Retinal pigment epithelial cell (primary cell): ENCODE measurements around the gene PHF1.

Experiments
- DNase-seq: peaks from one replicate; pipeline ENCODE4 v3.0.0-alpha.2; 2010; ENCODE audit warnings: low read depth
- H3K4me3 ChIP-seq: 2 replicates; pipeline ENCODE4 v1.5.1; 2011; ENCODE audit warnings: mild to moderate bottlenecking, low read length, control low read depth, moderate library complexity
- TF ChIP-seq, protein P1 (sequence below): conservative IDR thresholded peaks from 2 replicates; pipeline ENCODE4 v1.5.1; 2011; ENCODE audit warnings: low read depth, low read length, control low read depth, inconsistent platforms

Gene PHF1

DNA sequence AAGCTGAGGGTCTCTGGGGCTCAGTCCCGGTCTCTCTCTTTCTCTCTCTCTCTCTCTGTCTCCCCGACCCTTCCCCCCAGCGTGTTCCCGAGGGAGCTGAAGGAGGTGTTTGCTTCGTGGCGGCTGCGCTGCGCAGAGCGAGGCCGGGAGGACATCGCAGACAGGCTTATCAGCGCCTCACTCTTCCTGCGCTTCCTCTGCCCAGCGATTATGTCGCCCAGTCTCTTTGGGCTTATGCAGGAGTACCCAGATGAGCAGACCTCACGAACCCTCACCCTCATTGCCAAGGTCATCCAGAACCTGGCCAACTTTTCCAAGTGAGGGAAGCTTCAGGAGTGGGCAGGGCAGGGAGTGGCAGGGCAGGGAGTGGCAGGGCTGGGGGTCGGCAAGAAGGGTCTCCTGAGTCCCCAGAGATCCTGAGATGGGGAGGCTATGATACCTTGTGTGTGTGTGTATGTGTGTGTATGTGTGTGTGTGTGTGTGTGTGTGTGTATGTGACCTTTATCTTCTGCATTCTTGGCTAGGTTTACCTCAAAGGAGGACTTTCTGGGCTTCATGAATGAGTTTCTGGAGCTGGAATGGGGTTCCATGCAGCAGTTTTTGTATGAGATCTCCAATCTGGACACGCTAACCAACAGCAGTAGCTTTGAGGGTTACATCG, 30.0 kb downstream of the PHF1 start:
- no peak for DNase-seq
- H3K4me3 ChIP-seq: no peak overlapping the region
- TF ChIP-seq, protein P1, sequence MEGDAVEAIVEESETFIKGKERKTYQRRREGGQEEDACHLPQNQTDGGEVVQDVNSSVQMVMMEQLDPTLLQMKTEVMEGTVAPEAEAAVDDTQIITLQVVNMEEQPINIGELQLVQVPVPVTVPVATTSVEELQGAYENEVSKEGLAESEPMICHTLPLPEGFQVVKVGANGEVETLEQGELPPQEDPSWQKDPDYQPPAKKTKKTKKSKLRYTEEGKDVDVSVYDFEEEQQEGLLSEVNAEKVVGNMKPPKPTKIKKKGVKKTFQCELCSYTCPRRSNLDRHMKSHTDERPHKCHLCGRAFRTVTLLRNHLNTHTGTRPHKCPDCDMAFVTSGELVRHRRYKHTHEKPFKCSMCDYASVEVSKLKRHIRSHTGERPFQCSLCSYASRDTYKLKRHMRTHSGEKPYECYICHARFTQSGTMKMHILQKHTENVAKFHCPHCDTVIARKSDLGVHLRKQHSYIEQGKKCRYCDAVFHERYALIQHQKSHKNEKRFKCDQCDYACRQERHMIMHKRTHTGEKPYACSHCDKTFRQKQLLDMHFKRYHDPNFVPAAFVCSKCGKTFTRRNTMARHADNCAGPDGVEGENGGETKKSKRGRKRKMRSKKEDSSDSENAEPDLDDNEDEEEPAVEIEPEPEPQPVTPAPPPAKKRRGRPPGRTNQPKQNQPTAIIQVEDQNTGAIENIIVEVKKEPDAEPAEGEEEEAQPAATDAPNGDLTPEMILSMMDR: no peak

DNA sequence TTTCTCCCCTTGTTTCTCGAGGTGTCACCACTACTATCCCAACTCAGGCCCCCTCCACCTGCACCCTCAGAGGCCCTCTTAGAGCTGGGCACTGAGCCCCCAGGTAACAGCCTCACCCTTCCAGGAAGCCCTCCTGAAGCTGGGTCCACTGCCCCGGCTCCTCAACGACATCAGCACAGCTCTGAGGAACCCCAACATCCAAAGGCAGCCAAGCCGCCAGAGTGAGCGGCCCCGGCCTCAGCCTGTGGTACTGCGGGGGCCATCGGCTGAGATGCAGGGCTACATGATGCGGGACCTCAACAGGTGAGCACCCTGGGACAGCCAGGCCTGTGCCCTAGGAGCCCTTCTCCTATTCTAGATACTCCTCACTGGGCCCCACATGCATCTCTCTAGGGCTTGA, 30.6 kb downstream of the PHF1 start:
- no peak for DNase-seq
- no peak overlapping the region for H3K4me3 ChIP-seq
- TF ChIP-seq, protein P1: no peak

DNA sequence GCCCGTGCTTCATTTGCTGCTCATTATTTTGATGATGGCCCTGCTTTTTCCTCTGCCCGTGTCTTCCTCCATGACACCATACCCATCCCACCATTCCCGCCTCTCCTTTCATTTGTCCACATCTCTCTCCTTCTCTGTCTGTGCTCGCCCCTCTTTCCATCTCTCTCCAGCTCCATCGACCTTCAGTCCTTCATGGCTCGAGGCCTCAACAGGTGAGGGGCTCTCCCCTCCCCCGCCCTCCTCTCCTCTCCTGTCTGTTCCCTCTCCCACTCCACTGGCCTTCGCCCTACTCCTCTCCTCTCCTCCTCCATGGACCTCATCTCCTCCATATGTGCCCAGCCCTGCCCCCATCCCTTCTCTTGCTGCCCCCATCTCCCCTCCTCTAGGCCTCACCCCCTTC, 31.5 kb downstream of the PHF1 start:
- H3K4me3 ChIP-seq: no peak overlapping the region
- TF ChIP-seq, protein P1: no peak
- no peak for DNase-seq

DNA sequence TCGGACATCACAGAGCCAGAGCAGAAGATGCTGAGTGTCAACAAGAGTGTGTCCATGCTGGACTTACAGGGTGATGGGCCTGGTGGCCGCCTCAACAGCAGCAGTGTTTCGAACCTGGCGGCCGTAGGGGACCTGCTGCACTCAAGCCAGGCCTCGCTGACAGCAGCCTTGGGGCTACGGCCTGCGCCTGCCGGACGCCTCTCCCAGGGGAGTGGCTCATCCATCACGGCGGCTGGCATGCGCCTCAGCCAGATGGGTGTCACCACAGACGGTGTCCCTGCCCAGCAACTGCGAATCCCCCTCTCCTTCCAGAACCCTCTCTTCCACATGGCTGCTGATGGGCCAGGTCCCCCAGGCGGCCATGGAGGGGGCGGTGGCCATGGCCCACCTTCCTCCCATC, 32.2 kb downstream of the PHF1 start:
- DNase-seq: no peak
- TF ChIP-seq, protein P1: no peak
- no peak overlapping the region for H3K4me3 ChIP-seq

DNA sequence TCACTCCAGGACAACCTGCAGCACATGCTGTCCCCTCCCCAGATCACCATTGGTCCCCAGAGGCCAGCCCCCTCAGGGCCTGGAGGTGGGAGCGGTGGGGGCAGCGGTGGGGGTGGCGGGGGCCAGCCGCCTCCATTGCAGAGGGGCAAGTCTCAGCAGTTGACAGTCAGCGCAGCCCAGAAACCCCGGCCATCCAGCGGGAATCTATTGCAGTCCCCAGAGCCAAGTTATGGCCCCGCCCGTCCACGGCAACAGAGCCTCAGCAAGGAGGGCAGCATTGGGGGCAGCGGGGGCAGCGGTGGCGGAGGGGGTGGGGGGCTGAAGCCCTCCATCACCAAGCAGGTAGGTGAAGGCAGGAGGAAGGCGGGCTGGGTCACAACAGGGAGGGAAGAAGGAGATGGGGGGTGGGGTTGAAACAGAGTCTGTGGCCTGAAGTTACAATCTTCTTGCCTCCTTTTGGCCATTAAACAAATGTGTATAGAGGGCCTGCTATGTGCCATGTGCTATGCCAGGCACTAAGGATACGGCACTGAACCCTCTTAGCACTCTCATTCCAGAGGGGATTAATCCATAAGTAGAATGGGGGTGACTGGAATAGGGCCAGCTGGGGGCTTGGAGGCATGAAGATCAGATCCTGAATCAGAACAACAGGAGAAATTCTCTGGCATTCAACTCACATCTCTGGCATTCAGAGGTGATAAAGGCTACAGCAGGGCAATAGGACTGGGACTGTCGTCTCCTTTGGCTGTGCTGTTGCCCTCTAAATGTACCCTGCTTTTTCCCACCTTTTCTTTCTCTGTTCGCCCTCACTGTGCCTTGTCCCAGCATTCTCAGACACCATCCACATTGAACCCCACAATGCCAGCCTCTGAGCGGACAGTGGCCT, 33.0 kb downstream of the PHF1 start:
- H3K4me3 ChIP-seq: no peak overlapping the region
- peak; percentile 97 for DNase-seq
- TF ChIP-seq, protein P1: no peak

DNA sequence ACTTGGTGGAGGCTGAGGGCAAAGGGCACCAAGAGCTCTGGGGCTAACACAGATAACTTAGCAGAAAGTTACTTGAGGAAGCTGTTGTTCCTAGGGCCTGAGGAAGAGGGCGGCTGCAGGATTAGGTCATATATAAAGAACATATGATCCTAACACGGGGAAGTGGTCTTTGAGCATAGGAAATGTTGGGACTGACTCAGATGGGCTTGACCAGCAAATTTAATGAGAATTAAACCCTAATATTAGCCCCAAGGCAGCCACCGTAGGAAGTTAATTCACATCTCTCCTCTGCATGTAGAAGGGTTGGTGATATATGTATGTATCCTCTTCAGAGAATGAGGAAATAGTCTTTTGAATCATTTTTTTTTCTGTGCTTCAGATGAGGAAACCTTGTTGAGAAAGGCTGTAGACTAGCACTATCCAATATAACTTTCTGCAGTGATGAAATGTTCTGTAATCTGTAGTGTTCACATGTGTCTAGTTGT, 34.3 kb downstream of the PHF1 start:
- H3K4me3 ChIP-seq: no peak overlapping the region
- no peak for DNase-seq
- TF ChIP-seq, protein P1: no peak
